ENCODE results near the gene C16orf74. TPM values are rescaled to one million over a fixed set of nuclear protein-coding genes. Genes with fewer than 3 reads are reported as not detected.

C16orf74 gene
- total RNA-seq, 4 donors from 2014 or later, result 0.27 to 7.0 TPM; not detected in 2

- peak overlapping the region; percentile 40 to 79 (median 56) for H3K27ac ChIP-seq
- no peak overlapping the region for H3K4me3 ChIP-seq
- no peak for TF ChIP-seq POLR2A (IDR thresholded peaks at IDR 0.05)
- TF ChIP-seq EP300 (IDR thresholded peaks at IDR 0.05; ENCODE audit: low read depth), result no peak
- TF ChIP-seq POLR2AphosphoS5 (IDR thresholded peaks at IDR 0.05), result no peak
- TF ChIP-seq CTCF (IDR thresholded peaks at IDR 0.05), result no peak
- intact Hi-C loops (cut with DNase I; ENCODE audit: low total_unique reads) (no loop called here), in situ Hi-C loops (cut with MboI; ENCODE audit: low pct_ligation_motif_present in 1 of 4, low pct_unique_long_range_greater_than_20kb in 1 of 4, low sequenced_read_pairs in 3 of 4) (no loop called here)
- WGBS, 2 donors (ENCODE audit: low coverage in 1 of 2), result 53 to 56% methylated on average over 5 to 15 of the region's 15 CpGs
- H3K27me3 ChIP-seq, result no peaks in the 10 kb centered on the region
- H3K4me1 ChIP-seq, result peaks cover 6 to 28% (median 17%) of the 10 kb centered on the region in 4 donors
- H3K9me3 ChIP-seq, result no peaks in the 10 kb centered on the region
- peak; percentile 67 for DNase-seq
- no peaks in the 10 kb centered on the region for H3K36me3 ChIP-seq
Observed at GRCh38 chr16:85686912-85687591, 63.8 kb downstream of the C16orf74 start.

GRCh38 chr16:85685251-85685650 lies 65.6 kb downstream of the C16orf74 start:
- Histone ChIP-seq H3K4me3 (no peak overlapping the region), H3K27ac (no peak overlapping the region), H3K4me1 (peaks cover 6 to 40% (median 22%) of the 10 kb centered on the region in 4 donors), H3K27me3 (no peaks in the 10 kb centered on the region), H3K36me3 (no peaks in the 10 kb centered on the region), H3K9me3 (no peaks in the 10 kb centered on the region)
- WGBS, 2 donors (ENCODE audit: low coverage in 1 of 2), result 100% methylated on average over 1 to 2 of the region's 2 CpGs
- no peak for DNase-seq
- in situ Hi-C loops (cut with MboI; ENCODE audit: low pct_ligation_motif_present in 1 of 4, low pct_unique_long_range_greater_than_20kb in 1 of 4, low sequenced_read_pairs in 3 of 4) (no loop called here), intact Hi-C loops (cut with DNase I; ENCODE audit: low total_unique reads) (no loop called here)
- TF ChIP-seq CTCF (IDR thresholded peaks at IDR 0.05) (no peak), POLR2AphosphoS5 (IDR thresholded peaks at IDR 0.05) (no peak), EP300 (IDR thresholded peaks at IDR 0.05; ENCODE audit: low read depth) (no peak), POLR2A (IDR thresholded peaks at IDR 0.05) (no peak)

- no peak for DNase-seq
- in situ Hi-C loops (cut with MboI; ENCODE audit: low pct_ligation_motif_present in 1 of 4, low pct_unique_long_range_greater_than_20kb in 1 of 4, low sequenced_read_pairs in 3 of 4) (no loop called here), intact Hi-C loops (cut with DNase I; ENCODE audit: low total_unique reads) (no loop called here)
- Histone ChIP-seq H3K4me1 (peaks cover 5 to 42% (median 17%) of the 10 kb centered on the region in 4 donors), H3K4me3 (no peak overlapping the region), H3K27me3 (no peaks in the 10 kb centered on the region), H3K36me3 (no peaks in the 10 kb centered on the region), H3K9me3 (no peaks in the 10 kb centered on the region), H3K27ac (no peak overlapping the region)
- no peak for TF ChIP-seq CTCF (IDR thresholded peaks at IDR 0.05)
- TF ChIP-seq EP300 (IDR thresholded peaks at IDR 0.05; ENCODE audit: low read depth), result no peak
- TF ChIP-seq POLR2AphosphoS5 (IDR thresholded peaks at IDR 0.05), result no peak
- no peak for TF ChIP-seq POLR2A (IDR thresholded peaks at IDR 0.05)
Observed at GRCh38 chr16:85683363-85683762, 67.5 kb downstream of the C16orf74 start.

GRCh38 chr16:85682516-85682915 lies 68.4 kb downstream of the C16orf74 start:
- H3K9me3 ChIP-seq, result no peaks in the 10 kb centered on the region
- intact Hi-C loops (cut with DNase I; ENCODE audit: low total_unique reads) (no loop called here), in situ Hi-C loops (cut with MboI; ENCODE audit: low pct_ligation_motif_present in 1 of 4, low pct_unique_long_range_greater_than_20kb in 1 of 4, low sequenced_read_pairs in 3 of 4) (no loop called here)
- H3K4me3 ChIP-seq, result no peak overlapping the region
- WGBS, 2 donors (ENCODE audit: low coverage in 1 of 2), result 79 to 93% methylated on average over 3 to 9 of the region's 9 CpGs
- H3K27ac ChIP-seq, result no peak overlapping the region
- no peak for DNase-seq
- H3K4me1 ChIP-seq, result peaks cover 0 to 37% (median 14%) of the 10 kb centered on the region in 4 donors
- no peaks in the 10 kb centered on the region for H3K36me3 ChIP-seq
- TF ChIP-seq EP300 (IDR thresholded peaks at IDR 0.05; ENCODE audit: low read depth) (no peak), CTCF (IDR thresholded peaks at IDR 0.05) (no peak), POLR2A (IDR thresholded peaks at IDR 0.05) (no peak), POLR2AphosphoS5 (IDR thresholded peaks at IDR 0.05) (no peak)
- no peaks in the 10 kb centered on the region for H3K27me3 ChIP-seq

All from transverse colon (tissue), 4 donors.